Measurements from ENCODE around the gene L1CAM. TPM values are rescaled to one million over a fixed set of nuclear protein-coding genes. Genes with fewer than 3 reads are reported as not detected.

L1CAM gene
- total and polyA plus RNA-seq, 7 donors: 2.4 to 30.2 (median 15.5) TPM; not detected in 1

GRCh38 chrX:153888344-153888743 is 2.4 kb upstream of the L1CAM start:
- Histone ChIP-seq H3K27me3 (peaks cover 12 to 33% (median 23%) of the 10 kb centered on the region in 3 donors), H3K4me3 (no peak overlapping the region), H3K36me3 (no peaks in the 10 kb centered on the region), H3K4me1 (peaks cover 0 to 10% (median 6%) of the 10 kb centered on the region in 4 donors), H3K27ac (no peak overlapping the region), H3K9me3 (no peaks in the 10 kb centered on the region)
- TF ChIP-seq EP300 (IDR thresholded peaks at IDR 0.05) (no peak), POLR2AphosphoS5 (IDR thresholded peaks at IDR 0.05) (no peak)
- DNase-seq: no peak
- WGBS, 2 donors: 39 to 40% methylated on average over 6 of the region's 6 CpGs
- intact Hi-C loops (cut with DNase I): no loop called here

GRCh38 chrX:153887385-153887784 is 1.4 kb upstream of the L1CAM start:
- DNase-seq: no peak
- Histone ChIP-seq H3K36me3 (no peaks in the 10 kb centered on the region), H3K4me3 (no peak overlapping the region), H3K4me1 (peaks cover 0 to 10% (median 6%) of the 10 kb centered on the region in 4 donors), H3K9me3 (no peaks in the 10 kb centered on the region), H3K27me3 (peaks cover 12 to 41% (median 23%) of the 10 kb centered on the region in 3 donors), H3K27ac (peak overlapping the region in 1 of 4 donors; percentile 50)
- intact Hi-C loops (cut with DNase I): no loop called here
- WGBS, 2 donors: 59 to 78% methylated on average over 8 of the region's 8 CpGs
- TF ChIP-seq POLR2AphosphoS5 (IDR thresholded peaks at IDR 0.05): no peak
- no peak for TF ChIP-seq CTCF (IDR thresholded peaks at IDR 0.05)
- TF ChIP-seq POLR2A (IDR thresholded peaks at IDR 0.05): no peak
- no peak for TF ChIP-seq EP300 (IDR thresholded peaks at IDR 0.05)

DNA sequence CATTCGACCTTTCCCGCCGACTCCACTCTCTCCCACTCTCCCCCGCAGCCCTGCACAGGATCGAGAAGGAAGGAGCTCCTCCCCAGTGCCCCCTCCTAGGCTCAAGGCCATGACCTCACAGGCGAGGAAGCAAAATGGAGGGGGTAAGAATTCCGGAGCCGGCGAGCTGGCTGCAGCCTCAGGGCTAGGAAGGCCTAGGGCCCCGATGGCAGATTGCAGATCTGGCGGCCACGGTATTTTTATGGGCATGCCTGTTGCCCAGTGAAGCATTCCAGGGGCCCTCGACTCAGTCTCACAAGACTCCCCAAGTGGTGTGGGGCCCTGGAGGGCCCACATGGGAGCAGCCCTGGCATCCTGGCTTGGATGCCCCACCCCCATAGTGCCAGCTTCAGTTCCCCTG is 942 bp upstream of the L1CAM start:
- intact Hi-C loops (cut with DNase I): no loop called here
- Histone ChIP-seq H3K27ac (peak overlapping the region in 1 of 4 donors; percentile 50), H3K4me1 (peaks cover 0 to 10% (median 6%) of the 10 kb centered on the region in 4 donors), H3K27me3 (peaks cover 12 to 46% (median 23%) of the 10 kb centered on the region in 3 donors), H3K9me3 (no peaks in the 10 kb centered on the region), H3K4me3 (no peak overlapping the region), H3K36me3 (no peaks in the 10 kb centered on the region)
- no peak for TF ChIP-seq CTCF (IDR thresholded peaks at IDR 0.05)
- TF ChIP-seq POLR2AphosphoS5 (IDR thresholded peaks at IDR 0.05): no peak
- TF ChIP-seq POLR2A (IDR thresholded peaks at IDR 0.05): no peak
- TF ChIP-seq EP300 (IDR thresholded peaks at IDR 0.05): no peak
- WGBS, 2 donors: 22 to 34% methylated on average over 13 of the region's 13 CpGs
- no peak for DNase-seq

DNA sequence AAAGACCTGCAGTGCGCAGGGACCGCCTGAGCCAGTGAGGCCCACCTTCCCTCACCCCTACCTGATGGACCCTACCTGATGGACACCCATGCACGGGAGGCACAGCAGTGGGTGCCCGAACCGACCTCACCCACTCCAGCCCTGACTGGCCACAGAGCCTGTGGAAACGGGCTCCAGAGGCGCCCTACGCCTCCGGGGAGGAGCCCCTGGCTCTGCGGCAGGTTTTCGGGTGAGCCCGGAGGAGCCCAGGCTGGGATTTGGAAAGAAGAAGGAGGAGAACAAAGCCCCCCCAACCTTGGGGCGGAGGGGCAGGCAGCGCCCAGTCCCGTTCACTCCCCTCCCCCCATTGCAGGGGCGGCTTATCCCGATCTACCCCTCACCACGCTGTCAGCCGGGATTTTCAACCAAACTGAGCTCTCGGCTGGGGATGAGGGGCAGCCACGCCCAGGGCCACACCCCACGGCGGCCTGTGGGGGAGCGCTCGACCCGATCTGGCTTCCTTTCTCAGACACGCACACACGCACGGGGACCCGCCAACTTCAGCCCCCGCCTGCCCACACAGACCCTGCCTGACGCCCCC is 675 bp downstream of the L1CAM start:
- TF ChIP-seq POLR2A (IDR thresholded peaks at IDR 0.05): no peak
- no peak for TF ChIP-seq POLR2AphosphoS5 (IDR thresholded peaks at IDR 0.05)
- TF ChIP-seq EP300 (IDR thresholded peaks at IDR 0.05): no peak
- TF ChIP-seq CTCF (IDR thresholded peaks at IDR 0.05): no peak
- WGBS, 2 donors: 5 to 6% methylated on average over 32 of the region's 32 CpGs
- no peaks in the 10 kb centered on the region for H3K9me3 ChIP-seq
- DNase-seq: no peak
- intact Hi-C loops (cut with DNase I): no loop called here
- H3K27me3 ChIP-seq: peaks cover 12 to 57% (median 33%) of the 10 kb centered on the region in 3 donors
- peak overlapping the region in 3 of 4 donors; percentile 25 to 36 (median 27) for H3K4me3 ChIP-seq
- H3K36me3 ChIP-seq: no peaks in the 10 kb centered on the region
- H3K4me1 ChIP-seq: peaks cover 0 to 10% (median 6%) of the 10 kb centered on the region in 4 donors
- peak overlapping the region in 2 of 4 donors; percentile 31 to 44 for H3K27ac ChIP-seq

DNA sequence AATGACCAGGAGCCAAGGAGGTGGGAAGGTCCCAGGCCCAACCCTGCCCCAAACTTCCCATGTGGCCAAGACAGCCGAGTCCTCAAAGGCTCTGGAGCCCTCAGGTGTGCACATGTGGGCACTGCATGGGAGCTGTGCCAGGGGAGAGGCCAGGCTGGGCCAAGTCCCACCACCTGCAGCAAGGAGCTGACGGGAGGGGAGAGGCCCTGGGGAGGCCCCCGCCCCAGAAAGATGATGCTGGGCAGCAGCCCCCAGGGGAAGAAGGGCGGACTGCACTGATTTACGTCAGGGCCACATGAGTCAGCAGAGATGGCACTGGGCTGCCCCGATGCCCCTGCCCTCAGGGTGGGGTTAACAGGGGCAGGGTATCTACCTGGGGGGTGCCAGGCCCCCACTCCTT is 1.4 kb downstream of the L1CAM start:
- Histone ChIP-seq H3K4me3 (peak overlapping the region in 2 of 4 donors; percentile 27 to 36), H3K27ac (peak overlapping the region in 1 of 4 donors; percentile 31), H3K4me1 (peaks cover 0 to 10% (median 6%) of the 10 kb centered on the region in 4 donors), H3K9me3 (no peaks in the 10 kb centered on the region), H3K36me3 (no peaks in the 10 kb centered on the region), H3K27me3 (peaks cover 13 to 59% (median 38%) of the 10 kb centered on the region in 3 donors)
- intact Hi-C loops (cut with DNase I): no loop called here
- TF ChIP-seq POLR2A (IDR thresholded peaks at IDR 0.05) (no peak), EP300 (IDR thresholded peaks at IDR 0.05) (no peak), POLR2AphosphoS5 (IDR thresholded peaks at IDR 0.05) (no peak)
- DNase-seq: no peak
- 36 to 50% methylated on average over 6 of the region's 6 CpGs for WGBS, 2 donors
